OCI-LY7 (cell line): ENCODE measurements around the gene COL5A2.

Experiments
- CTCF ChIP-seq: fragments of 200-600 bp; sonication (generic); conservative IDR thresholded peaks from 2 replicates; pipeline ENCODE4 v1.5.1; 2014; ENCODE audit warnings: mild to moderate bottlenecking, antibody characterized with exemption, low read length, moderate library complexity, mixed read lengths
- EZH2phosphoT487 ChIP-seq: fragments of 200-600 bp; sonication (generic); IDR thresholded peaks from 2 replicates; pipeline ENCODE4 v1.6.1; 2018; ENCODE audit warnings: low read depth, borderline replicate concordance, mild to moderate bottlenecking, mixed run types, antibody characterized with exemption, low read length, moderate library complexity, mixed read lengths

- TF ChIP-seq CTCF: no peak
- no peak for TF ChIP-seq EZH2phosphoT487
These were observed 2.1 kb upstream of the COL5A2 start for GRCh38 chr2:189181706-189182105.
